Activated T-helper 17 cell treated with anti-CD3 and anti-CD28 coated beads, Interleukin-2, amount 50 U/mL, for 72 hours (primary cell): ENCODE results near the gene MTMR12. TPM values are rescaled to one million over a fixed set of nuclear protein-coding genes. Genes with fewer than 3 reads are reported as not detected.
A peak's percentile ranks its signal among the peaks of the same experiment; 100 is the strongest.
"Not testable (repeated sequence)": the region's sequence is repeated elsewhere in the genome, so short reads cannot be mapped to it uniquely, and the experiment has no call there.

ENCODE experiments used
- ATAC-seq: fragments of 150-1000 bp; cut with Tn5 transposase; replicated peaks from 2 replicates; pipeline ENCODE4 v1.10.0; 2021; ENCODE audit warnings: mild to moderate bottlenecking, moderate library complexity
- H3K27ac Mint-ChIP-seq: one replicate; pipeline ENCODE4 v1.8.0; 2022; ENCODE audit warnings: mixed read lengths
- H3K27me3 Mint-ChIP-seq: one replicate; pipeline ENCODE4 v1.8.0; 2022; ENCODE audit warnings: mixed read lengths
- H3K36me3 Mint-ChIP-seq: one replicate; pipeline ENCODE4 v1.8.0; 2022; ENCODE audit warnings: low read depth, mild to moderate bottlenecking, mixed read lengths
- H3K4me1 Mint-ChIP-seq: one replicate; pipeline ENCODE4 v1.8.0; 2022; ENCODE audit warnings: mixed read lengths
- H3K4me3 Mint-ChIP-seq: one replicate; pipeline ENCODE4 v1.8.0; 2022; ENCODE audit warnings: mild to moderate bottlenecking, mixed read lengths
- H3K9me3 Mint-ChIP-seq: one replicate; pipeline ENCODE4 v1.8.0; 2022; ENCODE audit warnings: mixed read lengths
- total RNA-seq, 2 donors: library from RNA; stranded (reverse); gene quantifications; one replicate each; pipeline ENCODE4 v1.2.3, GENCODE V29; 2022

Gene MTMR12
- total RNA-seq, 2 donors from 2014 or later, result 28.4 TPM

GRCh38 chr5:32331935-32332274 lies 19.2 kb upstream of the MTMR12 start:
- Mint-ChIP-seq H3K9me3 (no peaks in the 10 kb centered on the region), H3K36me3 (no peaks in the 10 kb centered on the region), H3K4me1 (peaks cover 4% of the 10 kb centered on the region), H3K27me3 (no peaks in the 10 kb centered on the region), H3K4me3 (no peak overlapping the region), H3K27ac (no peak overlapping the region)
- ATAC-seq, result no peak

- peaks cover 4% of the 10 kb centered on the region for H3K4me1 Mint-ChIP-seq
- no peak overlapping the region for H3K4me3 Mint-ChIP-seq
- no peak for ATAC-seq
- H3K36me3 Mint-ChIP-seq, result no peaks in the 10 kb centered on the region
- no peaks in the 10 kb centered on the region for H3K9me3 Mint-ChIP-seq
- no peak overlapping the region for H3K27ac Mint-ChIP-seq
- H3K27me3 Mint-ChIP-seq, result no peaks in the 10 kb centered on the region
These were observed 18.6 kb upstream of the MTMR12 start for GRCh38 chr5:32331217-32331934.

GRCh38 chr5:32330126-32330971 lies 17.6 kb upstream of the MTMR12 start:
- H3K36me3 Mint-ChIP-seq, result no peaks in the 10 kb centered on the region
- ATAC-seq, result no peak
- no peak overlapping the region for H3K4me3 Mint-ChIP-seq
- H3K27ac Mint-ChIP-seq, result no peak overlapping the region
- peaks cover 4% of the 10 kb centered on the region for H3K4me1 Mint-ChIP-seq
- H3K27me3 Mint-ChIP-seq, result no peaks in the 10 kb centered on the region
- H3K9me3 Mint-ChIP-seq, result no peaks in the 10 kb centered on the region

- H3K4me3 Mint-ChIP-seq, result no peak overlapping the region
- H3K4me1 Mint-ChIP-seq, result peaks cover 4% of the 10 kb centered on the region
- ATAC-seq, result peak; percentile 96
- H3K27me3 Mint-ChIP-seq, result no peaks in the 10 kb centered on the region
- H3K9me3 Mint-ChIP-seq, result no peaks in the 10 kb centered on the region
- peak overlapping the region; percentile 44 for H3K27ac Mint-ChIP-seq
- H3K36me3 Mint-ChIP-seq, result no peaks in the 10 kb centered on the region
These were observed 16.7 kb upstream of the MTMR12 start for GRCh38 chr5:32329395-32329834.

- no peak for ATAC-seq
- peaks cover 3% of the 10 kb centered on the region for H3K9me3 Mint-ChIP-seq
- no peak overlapping the region for H3K4me3 Mint-ChIP-seq
- H3K27me3 Mint-ChIP-seq, result no peaks in the 10 kb centered on the region
- H3K4me1 Mint-ChIP-seq, result peaks cover 4% of the 10 kb centered on the region
- peak overlapping the region; percentile 28 for H3K27ac Mint-ChIP-seq
- no peaks in the 10 kb centered on the region for H3K36me3 Mint-ChIP-seq
These were observed 13.6 kb upstream of the MTMR12 start for GRCh38 chr5:32326216-32326772.

GRCh38 chr5:32325616-32326015 lies 12.9 kb upstream of the MTMR12 start:
- no peaks in the 10 kb centered on the region for H3K36me3 Mint-ChIP-seq
- peaks cover 3% of the 10 kb centered on the region for H3K9me3 Mint-ChIP-seq
- H3K27ac Mint-ChIP-seq, result no peak overlapping the region
- no peaks in the 10 kb centered on the region for H3K27me3 Mint-ChIP-seq
- H3K4me1 Mint-ChIP-seq, result peaks cover 4% of the 10 kb centered on the region
- H3K4me3 Mint-ChIP-seq, result no peak overlapping the region
- no peak for ATAC-seq

GRCh38 chr5:32325062-32325461 lies 12.3 kb upstream of the MTMR12 start:
- no peak overlapping the region for H3K4me3 Mint-ChIP-seq
- no peak for ATAC-seq
- H3K27ac Mint-ChIP-seq, result no peak overlapping the region
- H3K4me1 Mint-ChIP-seq, result peaks cover 4% of the 10 kb centered on the region
- H3K36me3 Mint-ChIP-seq, result no peaks in the 10 kb centered on the region
- H3K9me3 Mint-ChIP-seq, result peaks cover 3% of the 10 kb centered on the region
- no peaks in the 10 kb centered on the region for H3K27me3 Mint-ChIP-seq

- Mint-ChIP-seq H3K27ac (no peak overlapping the region), H3K4me3 (no peak overlapping the region), H3K27me3 (no peaks in the 10 kb centered on the region), H3K9me3 (peaks cover 3% of the 10 kb centered on the region), H3K4me1 (no peaks in the 10 kb centered on the region), H3K36me3 (no peaks in the 10 kb centered on the region)
- ATAC-seq, result no peak
These were observed 11.0 kb upstream of the MTMR12 start for GRCh38 chr5:32323741-32324140.

- no peaks in the 10 kb centered on the region for H3K27me3 Mint-ChIP-seq
These were observed 10.1 kb upstream of the MTMR12 start for GRCh38 chr5:32322882-32323281.

GRCh38 chr5:32321787-32322186 lies 9.0 kb upstream of the MTMR12 start:
- H3K4me1 Mint-ChIP-seq, H3K36me3 Mint-ChIP-seq, ATAC-seq, H3K27me3 Mint-ChIP-seq, H3K4me3 Mint-ChIP-seq, H3K27ac Mint-ChIP-seq, H3K9me3 Mint-ChIP-seq: not testable (repeated sequence)

More at GRCh38 chr5:32322882-32323281, 10.1 kb upstream of the MTMR12 start:
- Mint-ChIP-seq H3K4me3 (no peak overlapping the region), H3K36me3 (no peaks in the 10 kb centered on the region), H3K4me1 (no peaks in the 10 kb centered on the region), H3K9me3 (peaks cover 3% of the 10 kb centered on the region), H3K27ac (no peak overlapping the region)
- ATAC-seq, result no peak

- ATAC-seq, result no peak
- H3K27ac Mint-ChIP-seq, result no peak overlapping the region
- no peaks in the 10 kb centered on the region for H3K27me3 Mint-ChIP-seq
- no peak overlapping the region for H3K4me3 Mint-ChIP-seq
- peaks cover 3% of the 10 kb centered on the region for H3K9me3 Mint-ChIP-seq
- no peaks in the 10 kb centered on the region for H3K36me3 Mint-ChIP-seq
- H3K4me1 Mint-ChIP-seq, result no peaks in the 10 kb centered on the region
These were observed 7.8 kb upstream of the MTMR12 start for GRCh38 chr5:32320576-32320975.

- H3K9me3 Mint-ChIP-seq, result peaks cover 3% of the 10 kb centered on the region
- no peak overlapping the region for H3K4me3 Mint-ChIP-seq
- H3K27me3 Mint-ChIP-seq, result no peaks in the 10 kb centered on the region
- H3K27ac Mint-ChIP-seq, result no peak overlapping the region
- H3K36me3 Mint-ChIP-seq, result no peaks in the 10 kb centered on the region
- H3K4me1 Mint-ChIP-seq, result no peaks in the 10 kb centered on the region
- ATAC-seq, result no peak
These were observed 7.3 kb upstream of the MTMR12 start for GRCh38 chr5:32319926-32320543.

- ATAC-seq, result no peak
- no peak overlapping the region for H3K4me3 Mint-ChIP-seq
- H3K27ac Mint-ChIP-seq, result no peak overlapping the region
- no peaks in the 10 kb centered on the region for H3K36me3 Mint-ChIP-seq
- H3K9me3 Mint-ChIP-seq, result peaks cover 3% of the 10 kb centered on the region
- no peaks in the 10 kb centered on the region for H3K27me3 Mint-ChIP-seq
- no peaks in the 10 kb centered on the region for H3K4me1 Mint-ChIP-seq
These were observed 6.7 kb upstream of the MTMR12 start for GRCh38 chr5:32319392-32319791.

- Mint-ChIP-seq H3K27me3 (no peaks in the 10 kb centered on the region), H3K27ac (no peak overlapping the region), H3K36me3 (no peaks in the 10 kb centered on the region), H3K9me3 (peaks cover 3% of the 10 kb centered on the region), H3K4me1 (no peaks in the 10 kb centered on the region), H3K4me3 (no peak overlapping the region)
- ATAC-seq, result no peak
These were observed 4.3 kb upstream of the MTMR12 start for GRCh38 chr5:32317041-32317440.
